GM12878 (cell line): ENCODE results near the gene REL. TPM values are rescaled to one million over a fixed set of nuclear protein-coding genes. Genes with fewer than 3 reads are reported as not detected.

Source experiments
- CHD2 ChIP-seq: IDR thresholded peaks from 2 replicates; pipeline ENCODE4 v1.6.1; 2011; ENCODE audit warnings: low read depth, low read length, improper control_type of control experiment, borderline replicate concordance
- CREB1 ChIP-seq: IDR thresholded peaks from 2 replicates; pipeline ENCODE4 v1.6.1; 2012; ENCODE audit warnings: low read depth, mild to moderate bottlenecking, inconsistent platforms
- CUX1 ChIP-seq: IDR thresholded peaks from 2 replicates; pipeline ENCODE4 v1.6.1; 2012; ENCODE audit warnings: improper control_type of control experiment, low read depth, low read length; ENCODE audit not compliant: insufficient replicate concordance
- DPF2 ChIP-seq: fragments of 450-650 bp; IDR thresholded peaks from 2 replicates; pipeline ENCODE4 v1.6.1; 2017; ENCODE audit warnings: mild to moderate bottlenecking
- ESRRA ChIP-seq: IDR thresholded peaks from 2 replicates; pipeline ENCODE4 v1.6.1; 2012; ENCODE audit warnings: mild to moderate bottlenecking, low read length, improper control_type of control experiment
- HCFC1 ChIP-seq: fragments of 150-350 bp; IDR thresholded peaks from 2 replicates; pipeline ENCODE4 v1.6.1; 2014; ENCODE audit warnings: low read length
- LARP7 ChIP-seq: fragments of 450-650 bp; IDR thresholded peaks from 2 replicates; pipeline ENCODE4 v1.6.1; 2017; ENCODE audit warnings: mild to moderate bottlenecking
- MEF2B ChIP-seq: fragments of 450-650 bp; IDR thresholded peaks from 2 replicates; pipeline ENCODE4 v1.6.1; 2018; ENCODE audit warnings: mild to moderate bottlenecking, moderate library complexity; ENCODE audit not compliant: partially characterized antibody, poor library complexity, severe bottlenecking
- MTA2 ChIP-seq: fragments of 450-650 bp; IDR thresholded peaks from 2 replicates; pipeline ENCODE4 v1.6.1; 2016; ENCODE audit warnings: low read depth, mild to moderate bottlenecking, moderate library complexity
- NBN ChIP-seq: fragments of 450-650 bp; IDR thresholded peaks from 2 replicates; pipeline ENCODE4 v1.6.1; 2016
- NRF1 ChIP-seq: conservative IDR thresholded peaks from 2 replicates; pipeline ENCODE4 v1.6.1; 2011; ENCODE audit warnings: mild to moderate bottlenecking, low read depth, low read length, improper control_type of control experiment
- POLR2AphosphoS2 ChIP-seq: IDR thresholded peaks from 2 replicates; pipeline ENCODE4 v1.6.1; 2011; ENCODE audit warnings: low read depth, mild to moderate bottlenecking, low read length, improper control_type of control experiment, moderate library complexity
- POU2F2 ChIP-seq: IDR thresholded peaks from 3 replicates; pipeline ENCODE4 v1.6.1; 2011; ENCODE audit warnings: low read depth, mild to moderate bottlenecking, low read length, borderline replicate concordance
- RUNX3 ChIP-seq: IDR thresholded peaks from 2 replicates; pipeline ENCODE4 v1.6.1; 2012; ENCODE audit warnings: low read length, inconsistent platforms
- SIX5 ChIP-seq: IDR thresholded peaks from 2 replicates; pipeline ENCODE4 v1.6.1; 2011; ENCODE audit warnings: mild to moderate bottlenecking, low read depth, low read length, moderate library complexity; ENCODE audit not compliant: severe bottlenecking
- SPI1 ChIP-seq: IDR thresholded peaks from 2 replicates; pipeline ENCODE4 v1.6.1; 2011; ENCODE audit warnings: low read depth, mild to moderate bottlenecking, low read length, moderate library complexity, borderline replicate concordance; ENCODE audit not compliant: insufficient read depth
- STAT1 ChIP-seq: fragments of 450-650 bp; conservative IDR thresholded peaks from 2 replicates; pipeline ENCODE4 v1.6.1; 2014; ENCODE audit warnings: antibody characterized with exemption, mild to moderate bottlenecking
- TAF1 ChIP-seq: IDR thresholded peaks from 2 replicates; pipeline ENCODE4 v1.6.1; 2011; ENCODE audit warnings: mild to moderate bottlenecking, low read depth, low read length, borderline replicate concordance
- YBX1 ChIP-seq: fragments of 450-650 bp; IDR thresholded peaks from 2 replicates; pipeline ENCODE4 v1.6.1; 2016; ENCODE audit warnings: antibody characterized with exemption
- ZNF592 ChIP-seq: fragments of 450-650 bp; IDR thresholded peaks from 2 replicates; pipeline ENCODE4 v1.6.1; 2017; ENCODE audit warnings: mild to moderate bottlenecking, moderate library complexity
- ZSCAN29 ChIP-seq: fragments of 450-650 bp; IDR thresholded peaks from 2 replicates; pipeline ENCODE4 v1.6.1; 2017; ENCODE audit warnings: mild to moderate bottlenecking, moderate library complexity
- polyA plus RNA-seq, 11 experiments: library from polyadenylated mRNA; depleted of rRNA in 4 of 11; unstranded in 6 of 11; stranded (reverse) in 5 of 11; fragments of >200 nt; fragmentation: Nextera tagmentation in 4 of 11; fragmentation: Illumina TruSeq in 1 of 11; extraction: Ambion mirVana in 4 of 11; extraction: Trizol in 1 of 11; gene quantifications; 1 replicate in 1 of 11; 2 replicates in 10 of 11; pipeline versions ENCODE4 v1.2.1 to v1.2.3, GENCODE V29; 2011 to 2016; ENCODE audit warnings: inconsistent platforms in 2 of 11, missing spikeins in 2 of 11, low read depth in 1 of 11
- total RNA-seq, 4 experiments: library from RNA; depleted of rRNA in 3 of 4; stranded (reverse); fragments of >200 nt in 3 of 4; fragmentation: Illumina TruSeq in 1 of 4; extraction: Trizol in 1 of 4; gene quantifications; 2 replicates each; pipeline versions ENCODE4 v1.2.1 to v1.2.3, GENCODE V29; 2013 to 2021

Gene REL
- total and polyA plus RNA-seq, 10 of the 15 experiments (the other 5 are each of a cell fraction or from before 2014, with no cell fraction given) = 6.3 to 52.4 (median 26.6) TPM

GRCh38 chr2:60881047-60881932 lies at the start of gene REL (continued):
- TF ChIP-seq ZNF592 = no peak; the same call in 1 of the 2 replicates
- TF ChIP-seq CREB1 = peak; percentile 93
- no peak for TF ChIP-seq YBX1
- peak; percentile 94 for TF ChIP-seq TAF1
- TF ChIP-seq NBN = peak; percentile 83
- no peak for TF ChIP-seq SIX5
- peak; percentile 79; the same call in 1 of the 2 replicates for TF ChIP-seq POLR2AphosphoS2
- TF ChIP-seq RUNX3 = peak; percentile 66
- 0 out of 2 replicates have a peak, but pooled peaks have one; percentile 10 for TF ChIP-seq STAT1
- TF ChIP-seq DPF2 = peak; percentile 94
- TF ChIP-seq CUX1 = no peak
- TF ChIP-seq CHD2 = no peak
- TF ChIP-seq SPI1 = no peak
- no peak for TF ChIP-seq POU2F2
- TF ChIP-seq ZSCAN29 = no peak
- no peak for TF ChIP-seq NRF1
- peak; percentile 62 for TF ChIP-seq MEF2B
- no peak for TF ChIP-seq HCFC1
- 0 out of 2 replicates have a peak, but pooled peaks have one; percentile 42 for TF ChIP-seq MTA2
- TF ChIP-seq LARP7 = peak; percentile 75
- no peak for TF ChIP-seq ESRRA
